Putamen (tissue), 1 donor: Measurements from ENCODE around the gene GPD1.
"Not testable (repeated sequence)": the region's sequence is repeated elsewhere in the genome, so short reads cannot be mapped to it uniquely, and the experiment has no call there.

ENCODE experiments used
- DNase-seq: peaks from one replicate; pipeline ENCODE4 v3.0.0-alpha.2; 2016; ENCODE audit warnings: low spot score

Gene GPD1

GRCh38 chr12:50073712-50074111 is 30.1 kb upstream of the GPD1 start:
- DNase-seq: no peak

DNA sequence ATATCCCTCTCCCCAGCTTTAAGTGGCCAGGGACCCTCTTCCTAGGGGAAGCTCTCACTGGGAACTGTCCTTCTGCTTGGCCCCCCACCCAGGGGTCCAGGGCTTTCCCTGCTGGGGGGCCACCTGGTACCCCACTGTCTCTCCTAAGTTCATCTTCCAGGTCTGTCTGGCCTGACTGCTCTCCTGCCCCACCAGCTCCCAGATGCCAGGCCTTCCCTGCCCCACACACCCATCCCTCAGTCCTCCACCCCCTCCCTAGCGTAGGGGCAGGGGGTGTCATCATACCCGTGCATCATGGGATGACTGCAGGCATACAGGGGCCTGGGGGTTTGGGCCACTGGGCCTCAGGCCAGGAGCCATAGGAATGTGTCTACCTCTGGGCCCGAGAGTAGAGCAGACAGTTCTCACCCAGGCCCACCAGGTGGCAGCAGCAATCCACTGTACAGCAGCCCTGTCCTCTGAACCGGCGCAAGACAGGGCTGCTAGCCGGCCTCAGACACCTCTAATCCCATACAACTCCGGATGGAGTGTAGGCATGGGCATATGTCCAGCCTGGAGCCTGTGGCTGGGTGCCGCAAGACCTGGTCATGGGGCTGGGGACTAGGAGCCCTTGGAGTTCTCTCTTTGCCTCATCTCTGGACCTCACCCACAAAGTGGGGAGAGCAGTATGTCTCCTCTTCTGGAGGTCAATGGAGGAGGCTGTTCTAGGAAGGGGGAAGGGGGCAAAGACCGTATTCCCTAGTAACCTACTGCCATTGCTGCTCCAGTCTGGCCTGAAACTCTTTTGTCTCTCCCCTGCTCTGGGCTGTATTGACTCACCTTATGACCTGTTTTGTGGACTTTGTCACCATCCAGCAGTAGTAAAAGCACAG is 28.6 kb upstream of the GPD1 start:
- no peak for DNase-seq

GRCh38 chr12:50075808-50076170 is 28.0 kb upstream of the GPD1 start:
- no peak for DNase-seq

- DNase-seq: no peak
These were observed 26.7 kb upstream of the GPD1 start for GRCh38 chr12:50077099-50077498.

- no peak for DNase-seq
These were observed 25.5 kb upstream of the GPD1 start for GRCh38 chr12:50078281-50078680.

DNA sequence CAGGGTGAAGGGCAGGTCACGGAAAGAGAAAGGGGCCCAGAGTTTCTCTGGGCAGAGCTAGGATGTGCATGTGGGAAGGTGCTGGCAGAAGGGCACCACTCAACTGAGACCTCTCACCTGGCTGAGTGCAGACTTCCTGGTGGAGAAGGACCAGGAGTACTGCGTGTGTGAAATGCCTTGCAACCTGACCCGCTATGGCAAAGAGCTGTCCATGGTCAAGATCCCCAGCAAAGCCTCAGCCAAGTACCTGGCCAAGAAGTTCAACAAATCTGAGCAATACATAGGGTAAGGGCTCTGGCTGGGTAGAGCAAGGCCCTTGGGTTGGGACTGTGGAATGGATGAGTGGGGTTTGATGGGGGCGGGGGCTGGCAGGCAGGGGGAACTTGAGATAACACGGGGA is 24.0 kb upstream of the GPD1 start:
- DNase-seq: no peak

DNA sequence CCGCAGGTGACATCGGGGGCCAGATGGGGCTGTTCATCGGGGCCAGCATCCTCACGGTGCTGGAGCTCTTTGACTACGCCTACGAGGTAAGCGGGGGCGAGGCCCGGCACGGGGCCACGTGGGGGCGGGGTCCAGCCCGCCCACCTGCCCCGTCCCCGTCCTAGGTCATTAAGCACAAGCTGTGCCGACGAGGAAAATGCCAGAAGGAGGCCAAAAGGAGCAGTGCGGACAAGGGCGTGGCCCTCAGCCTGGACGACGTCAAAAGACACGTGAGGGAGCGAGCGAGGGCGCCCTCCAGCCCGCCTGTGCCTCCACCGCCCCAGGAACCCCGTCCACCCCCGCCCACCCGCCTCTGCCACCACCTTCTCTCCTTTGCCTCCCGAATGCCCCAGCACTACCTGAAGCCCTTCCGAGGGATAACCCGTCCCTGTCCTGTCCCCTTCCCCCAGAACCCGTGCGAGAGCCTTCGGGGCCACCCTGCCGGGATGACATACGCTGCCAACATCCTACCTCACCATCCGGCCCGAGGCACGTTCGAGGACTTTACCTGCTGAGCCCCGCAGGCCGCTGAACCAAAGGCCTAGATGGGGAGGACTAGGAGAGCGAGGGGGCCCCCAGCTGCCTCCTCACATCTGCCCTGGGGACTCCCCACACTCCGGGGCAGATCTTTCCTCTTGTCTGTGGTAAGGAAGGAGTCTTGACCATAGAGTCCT is 22.6 kb upstream of the GPD1 start:
- DNase-seq: no peak

- no peak for DNase-seq
These were observed 21.2 kb upstream of the GPD1 start for GRCh38 chr12:50082644-50083043.

DNA sequence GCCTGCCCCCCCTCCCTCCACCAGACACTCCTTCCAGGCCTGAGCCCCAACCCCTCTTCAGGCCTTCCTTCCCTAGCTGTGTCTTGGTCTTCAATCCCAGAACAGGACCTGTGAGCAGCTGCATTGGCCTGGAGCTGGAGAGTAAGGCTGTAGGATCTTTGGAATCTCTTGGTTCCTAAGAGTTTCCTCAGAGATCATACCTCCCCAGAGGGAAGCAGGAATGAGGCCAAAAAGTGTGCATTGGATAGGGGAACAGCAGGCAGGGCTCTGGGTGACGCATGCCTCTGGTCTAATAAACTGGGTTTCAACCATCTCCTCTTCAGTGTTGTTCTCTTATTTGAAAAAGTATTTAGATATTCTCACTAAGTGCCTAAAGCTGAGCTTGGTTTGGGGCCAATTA is 20.5 kb upstream of the GPD1 start:
- DNase-seq: no peak

GRCh38 chr12:50084409-50084774 is 19.4 kb upstream of the GPD1 start:
- not testable (repeated sequence) for DNase-seq

GRCh38 chr12:50084775-50085614 is 18.8 kb upstream of the GPD1 start, which contains the start of gene SMARCD1:
TSS of gene SMARCD1 (plus strand) at chr12:50085342. CDS start at chr12:50085370, 28 bp downstream.
- DNase-seq: peak; percentile 95

- no peak for DNase-seq
These were observed 18.2 kb upstream of the GPD1 start for GRCh38 chr12:50085615-50086072.

DNA sequence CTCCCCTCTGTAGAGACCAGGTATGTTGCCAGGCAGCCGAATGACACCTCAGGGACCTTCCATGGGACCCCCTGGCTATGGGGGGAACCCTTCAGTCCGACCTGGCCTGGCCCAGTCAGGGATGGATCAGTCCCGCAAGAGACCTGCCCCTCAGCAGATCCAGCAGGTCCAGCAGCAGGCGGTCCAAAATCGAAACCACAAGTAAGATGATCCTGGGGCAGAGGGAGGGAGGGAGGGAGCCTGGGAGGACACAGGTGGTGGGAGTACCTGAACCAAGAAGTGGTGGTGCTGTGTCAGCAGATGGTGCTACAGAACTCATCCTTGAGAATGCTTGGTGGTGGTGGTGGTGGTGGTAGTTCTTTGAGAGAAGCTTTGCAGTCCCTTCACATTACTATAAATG is 17.7 kb upstream of the GPD1 start:
- DNase-seq: no peak

DNA sequence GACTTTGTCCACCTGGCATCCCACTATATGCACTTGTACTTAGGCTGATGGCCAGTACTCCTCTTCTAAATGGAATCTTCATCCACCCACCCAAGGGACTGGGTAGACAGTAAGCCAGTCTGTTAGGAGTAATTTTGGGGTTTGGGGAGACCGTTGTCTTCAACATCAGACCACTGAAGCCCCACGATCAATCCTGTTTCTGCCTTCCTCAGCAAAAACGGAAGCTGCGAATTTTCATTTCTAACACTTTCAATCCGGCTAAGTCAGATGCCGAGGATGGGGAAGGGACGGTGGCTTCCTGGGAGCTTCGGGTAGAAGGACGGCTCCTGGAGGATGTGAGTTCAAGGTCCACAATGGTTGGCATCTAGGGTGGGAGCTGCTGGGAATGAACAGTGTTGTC is 16.7 kb upstream of the GPD1 start:
- no peak for DNase-seq

- no peak for DNase-seq
These were observed 15.8 kb upstream of the GPD1 start for GRCh38 chr12:50087995-50088394.

DNA sequence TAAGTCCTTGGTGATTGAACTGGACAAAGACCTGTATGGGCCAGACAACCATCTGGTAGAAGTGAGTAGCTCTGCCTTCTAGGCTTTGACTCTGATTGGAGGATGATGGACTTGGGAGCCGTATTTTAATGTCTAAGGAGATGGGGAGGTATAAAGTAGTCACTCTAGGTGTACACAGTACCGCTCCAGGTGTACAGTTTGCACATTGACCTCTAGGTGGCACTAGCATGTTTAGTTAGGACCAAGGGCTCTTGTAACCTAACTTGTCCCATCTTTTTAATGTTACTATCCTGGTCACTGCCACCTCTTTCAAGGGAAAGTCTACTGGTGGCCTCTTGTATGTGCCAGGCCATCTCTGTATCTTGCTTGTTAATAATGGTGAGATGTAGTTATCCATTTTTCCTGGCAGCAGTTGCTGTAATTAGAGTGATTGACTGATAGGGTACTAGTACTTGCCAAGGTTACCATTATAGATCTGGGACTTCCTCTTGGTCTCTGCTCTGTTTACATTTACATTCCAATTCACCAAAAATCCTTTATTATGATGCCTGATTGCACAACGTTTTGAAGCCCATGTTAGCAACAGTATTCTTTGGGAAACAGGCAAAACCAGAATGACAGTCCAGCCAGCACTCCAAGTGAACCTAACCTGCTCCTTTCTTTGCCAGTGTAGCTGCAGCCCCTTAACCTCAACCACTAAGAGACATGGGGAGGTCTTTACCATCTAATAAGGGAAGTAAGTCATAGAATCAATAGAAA is 15.1 kb upstream of the GPD1 start:
- DNase-seq: no peak

GRCh38 chr12:50089730-50090129 is 14.1 kb upstream of the GPD1 start:
- DNase-seq: no peak

DNA sequence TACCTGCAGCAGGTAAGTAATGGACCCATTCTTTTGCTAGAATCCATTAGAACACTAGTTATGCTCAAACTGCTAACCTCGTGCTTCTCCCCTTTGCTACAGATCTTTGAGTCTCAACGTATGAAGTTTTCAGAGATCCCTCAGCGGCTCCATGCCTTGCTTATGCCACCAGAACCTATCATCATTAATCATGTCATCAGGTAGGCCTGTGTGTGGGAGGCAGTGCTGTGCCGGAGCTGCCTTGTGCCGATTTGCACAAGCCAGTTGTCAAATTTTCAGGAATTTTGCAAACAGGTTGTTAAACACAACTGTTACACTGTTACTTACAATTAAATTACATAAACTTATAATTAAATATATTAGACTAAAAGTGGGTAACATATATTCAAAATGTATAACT is 13.4 kb upstream of the GPD1 start:
- peak; percentile 68 for DNase-seq

DNA sequence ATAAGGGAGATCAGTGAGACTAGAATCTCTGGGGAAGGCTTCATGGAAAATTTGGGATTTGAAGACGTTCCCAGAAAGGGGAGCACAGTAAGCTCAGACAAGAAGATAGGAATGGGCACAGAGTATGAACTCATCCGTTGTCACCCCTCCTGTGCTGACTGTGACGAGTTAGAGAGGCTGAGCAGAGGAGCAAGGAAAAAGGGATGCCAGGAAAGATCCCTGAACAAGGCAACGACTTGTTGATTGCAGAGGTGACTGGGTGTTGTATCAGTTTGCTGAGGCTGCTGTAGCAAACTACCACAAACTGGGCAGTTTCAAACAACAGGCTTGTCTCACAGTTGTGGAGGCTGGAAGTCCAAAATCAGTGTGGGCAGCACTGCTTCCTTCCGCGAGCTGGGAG is 5.9 kb upstream of the GPD1 start:
- DNase-seq: no peak

- no peak for DNase-seq
These were observed 4.4 kb upstream of the GPD1 start for GRCh38 chr12:50099302-50100008.

GRCh38 chr12:50100561-50100960 is 3.2 kb upstream of the GPD1 start:
- DNase-seq: no peak
